GM23338 (cell line): ENCODE measurements around the gene DHX40.

Experiments
- CREB1 ChIP-seq: fragments of 250-450 bp; sonication (Bioruptor Pico); IDR thresholded peaks from 2 replicates; pipeline ENCODE4 v1.5.0; 2020; ENCODE audit warnings: low read depth, mild to moderate bottlenecking, moderate library complexity
- CTCF ChIP-seq, 2 experiments: fragments of 200-600 bp in 1 of 2; sonication (generic) in 1 of 2; conservative IDR thresholded peaks; 2 replicates each; pipeline versions ENCODE4 v1.5.1 to v1.6.1; 2016 to 2017; ENCODE audit warnings: antibody characterized with exemption in 2 of 2, low read depth in 2 of 2, mild to moderate bottlenecking in 2 of 2, moderate library complexity in 1 of 2
- EZH2 ChIP-seq: fragments of 200-600 bp; sonication (generic); IDR thresholded peaks from one replicate; pipeline ENCODE4 v1.8.0; 2017; ENCODE audit warnings: antibody characterized with exemption, mild to moderate bottlenecking, low read depth; ENCODE audit not compliant: unreplicated experiment
- EZH2phosphoT487 ChIP-seq: fragments of 200-600 bp; sonication (generic); IDR thresholded peaks from one replicate; pipeline ENCODE4 v1.8.1; 2018; ENCODE audit warnings: antibody characterized with exemption; ENCODE audit not compliant: unreplicated experiment
- JUNB ChIP-seq: IDR thresholded peaks from one replicate; pipeline ENCODE4 v1.6.1; 2016; ENCODE audit warnings: antibody characterized with exemption; ENCODE audit not compliant: unreplicated experiment
- POLR2AphosphoS5 ChIP-seq: IDR thresholded peaks from 2 replicates; pipeline ENCODE4 v1.6.1; 2016; ENCODE audit warnings: antibody characterized with exemption, low read depth
- REST ChIP-seq: IDR thresholded peaks from one replicate; pipeline ENCODE4 v1.6.1; 2018; ENCODE audit warnings: antibody characterized with exemption; ENCODE audit not compliant: unreplicated experiment
- ZNF331 ChIP-seq: fragments of 250-450 bp; sonication (Bioruptor Pico); IDR thresholded peaks from 2 replicates; pipeline ENCODE4 v1.5.0; 2020; ENCODE audit warnings: low read depth, mild to moderate bottlenecking, moderate library complexity

- TF ChIP-seq CTCF (conservative IDR thresholded peaks at IDR 0.05; ENCODE audit: low read depth in 2 of 2) (no peak), EZH2phosphoT487 (no peak), POLR2AphosphoS5 (no peak), ZNF331 (CRISPR knock-in tag) (no peak), EZH2 (no peak), REST (no peak), CREB1 (CRISPR knock-in tag) (no peak), JUNB (no peak)
Measured at GRCh38 chr17:59600169-59600568, 34.8 kb downstream of the DHX40 start.
